Activated CD4-positive, alpha-beta T cell treated with anti-CD3 and anti-CD28 coated beads for 4 hours (primary cell): ENCODE data around the gene UCN3.
"Not testable (repeated sequence)": the region's sequence is repeated elsewhere in the genome, so short reads cannot be mapped to it uniquely, and the experiment has no call there.

ENCODE experiments used
- DNase-seq, 2 donors: peaks; one replicate each; pipeline ENCODE4 v3.0.0-alpha.2; 2020

The UCN3 gene

GRCh38 chr10:5369362-5370158, 4.8 kb downstream of the UCN3 start:
- no peak for DNase-seq

- DNase-seq = no peak
Observed at GRCh38 chr10:5370493-5371352, 6.0 kb downstream of the UCN3 start.

- DNase-seq = no peak
Observed at GRCh38 chr10:5373307-5373706, 8.5 kb downstream of the UCN3 start.

- DNase-seq = no peak
Observed at GRCh38 chr10:5373891-5374611, 9.3 kb downstream of the UCN3 start.

GRCh38 chr10:5376450-5376849, 11.7 kb downstream of the UCN3 start:
- DNase-seq = no peak

- not testable (repeated sequence) for DNase-seq
Observed at GRCh38 chr10:5379202-5379601, 14.4 kb downstream of the UCN3 start.

GRCh38 chr10:5380395-5380794, 15.6 kb downstream of the UCN3 start:
- DNase-seq = not testable (repeated sequence)

- DNase-seq = no peak
Observed at GRCh38 chr10:5381187-5381586, 16.4 kb downstream of the UCN3 start.

GRCh38 chr10:5385224-5385623, 20.5 kb downstream of the UCN3 start:
- no peak for DNase-seq

- DNase-seq = no peak
Observed at GRCh38 chr10:5387169-5387568, 22.4 kb downstream of the UCN3 start.

GRCh38 chr10:5390607-5391205, 25.9 kb downstream of the UCN3 start:
- no peak for DNase-seq

- no peak for DNase-seq
Observed at GRCh38 chr10:5391790-5392189, 27.0 kb downstream of the UCN3 start.

- DNase-seq = no peak
Observed at GRCh38 chr10:5393529-5393928, 28.8 kb downstream of the UCN3 start.

- no peak for DNase-seq
Observed at GRCh38 chr10:5395168-5395567, 30.4 kb downstream of the UCN3 start.

- DNase-seq = no peak
Observed at GRCh38 chr10:5396556-5397300, 32.0 kb downstream of the UCN3 start.

GRCh38 chr10:5399332-5399731, 34.6 kb downstream of the UCN3 start:
- no peak for DNase-seq

- DNase-seq = no peak
Observed at GRCh38 chr10:5400468-5401240, 35.9 kb downstream of the UCN3 start.

GRCh38 chr10:5402798-5403197, 38.0 kb downstream of the UCN3 start:
- DNase-seq = no peak

GRCh38 chr10:5404208-5405041, 39.7 kb downstream of the UCN3 start, which contains the start of gene TUBAL3:
TUBAL3 (minus strand) TSS chr10:5404828; CDS start chr10:5404792, 36 bp downstream.
- no peak for DNase-seq

GRCh38 chr10:5406918-5407317, 42.2 kb downstream of the UCN3 start:
- DNase-seq = no peak
